ENCODE results near the gene CCDC7.

CCDC7 gene

DNA sequence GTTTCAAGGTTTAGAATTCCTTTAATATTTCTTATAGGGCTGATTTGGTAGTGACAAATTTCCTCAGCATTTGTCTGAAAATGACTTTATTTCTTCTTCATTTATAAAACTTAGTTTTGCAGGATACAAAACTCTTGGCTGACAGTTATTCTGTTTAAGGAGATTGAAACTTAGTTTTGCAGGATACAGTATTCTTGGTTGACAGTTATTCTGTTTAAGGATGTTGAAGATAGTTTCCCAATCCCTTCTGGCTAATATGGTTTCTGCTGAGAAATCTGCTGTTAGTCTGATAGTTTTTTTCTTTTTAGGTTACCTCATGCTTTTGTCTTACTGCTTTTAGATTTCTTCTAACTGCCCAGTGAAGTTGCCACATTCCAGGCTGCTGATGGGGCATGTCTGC lies 325.3 kb downstream of the CCDC7 start:
- Histone ChIP-seq H3K27me3 (no peaks in the 10 kb centered on the region), H3K36me3 (no peaks in the 10 kb centered on the region), H3K9me3 (no peaks in the 10 kb centered on the region), H3K4me3 (ENCODE audit: low read depth, low read length) (no peak overlapping the region), H3K4me1 (no peaks in the 10 kb centered on the region)
- no peak for DNase-seq
- TF ChIP-seq, protein P1, sequence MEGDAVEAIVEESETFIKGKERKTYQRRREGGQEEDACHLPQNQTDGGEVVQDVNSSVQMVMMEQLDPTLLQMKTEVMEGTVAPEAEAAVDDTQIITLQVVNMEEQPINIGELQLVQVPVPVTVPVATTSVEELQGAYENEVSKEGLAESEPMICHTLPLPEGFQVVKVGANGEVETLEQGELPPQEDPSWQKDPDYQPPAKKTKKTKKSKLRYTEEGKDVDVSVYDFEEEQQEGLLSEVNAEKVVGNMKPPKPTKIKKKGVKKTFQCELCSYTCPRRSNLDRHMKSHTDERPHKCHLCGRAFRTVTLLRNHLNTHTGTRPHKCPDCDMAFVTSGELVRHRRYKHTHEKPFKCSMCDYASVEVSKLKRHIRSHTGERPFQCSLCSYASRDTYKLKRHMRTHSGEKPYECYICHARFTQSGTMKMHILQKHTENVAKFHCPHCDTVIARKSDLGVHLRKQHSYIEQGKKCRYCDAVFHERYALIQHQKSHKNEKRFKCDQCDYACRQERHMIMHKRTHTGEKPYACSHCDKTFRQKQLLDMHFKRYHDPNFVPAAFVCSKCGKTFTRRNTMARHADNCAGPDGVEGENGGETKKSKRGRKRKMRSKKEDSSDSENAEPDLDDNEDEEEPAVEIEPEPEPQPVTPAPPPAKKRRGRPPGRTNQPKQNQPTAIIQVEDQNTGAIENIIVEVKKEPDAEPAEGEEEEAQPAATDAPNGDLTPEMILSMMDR (IDR thresholded peaks at IDR 0.05; ENCODE audit: low read depth, low read length) = no peak

DNA sequence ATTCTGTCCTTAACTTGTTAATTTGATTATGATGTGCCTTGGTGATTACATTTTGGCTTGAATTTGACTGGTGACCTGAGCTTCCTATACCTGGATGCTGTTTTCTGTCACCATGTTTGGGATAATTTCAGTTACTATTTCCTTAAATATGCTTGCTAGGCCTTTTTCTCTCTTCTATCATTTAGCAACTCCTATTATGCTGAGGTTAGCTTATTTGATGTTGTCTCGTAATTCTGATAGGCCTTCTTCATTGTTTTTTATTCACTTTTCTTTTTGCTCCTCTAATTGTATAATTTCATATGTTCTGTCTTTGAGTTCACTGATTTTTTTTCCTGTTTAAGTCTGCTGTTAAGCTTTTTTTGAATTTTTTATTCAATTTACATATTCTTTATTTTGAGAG lies 327.2 kb downstream of the CCDC7 start:
- no peaks in the 10 kb centered on the region for H3K4me1 ChIP-seq
- no peaks in the 10 kb centered on the region for H3K27me3 ChIP-seq
- TF ChIP-seq, protein P1 (IDR thresholded peaks at IDR 0.05; ENCODE audit: low read depth, low read length) = no peak
- no peak overlapping the region for H3K4me3 ChIP-seq (ENCODE audit: low read depth, low read length)
- no peaks in the 10 kb centered on the region for H3K9me3 ChIP-seq
- DNase-seq = no peak
- H3K36me3 ChIP-seq = no peaks in the 10 kb centered on the region

DNA sequence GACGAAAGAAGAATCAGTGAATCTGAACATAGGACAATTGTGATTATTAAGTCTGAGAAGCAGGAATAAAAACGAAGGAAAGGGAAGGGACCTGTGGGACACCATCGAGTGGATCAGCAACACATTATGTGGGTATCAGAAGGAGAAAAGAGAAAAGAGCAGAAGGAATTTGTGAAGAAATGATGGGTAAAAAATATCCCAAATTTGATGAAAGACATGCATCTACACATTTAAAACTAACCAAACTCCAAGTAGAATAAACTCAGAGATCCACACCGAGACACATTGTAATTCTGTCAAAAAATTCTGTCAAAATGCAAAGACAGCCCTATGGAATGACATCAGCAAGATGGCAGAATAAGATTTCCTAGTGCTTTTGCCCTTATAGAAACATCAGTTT lies 341.0 kb downstream of the CCDC7 start:
- no peak overlapping the region for H3K4me3 ChIP-seq (ENCODE audit: low read depth, low read length)
- no peaks in the 10 kb centered on the region for H3K36me3 ChIP-seq
- no peak for DNase-seq
- TF ChIP-seq, protein P1 (IDR thresholded peaks at IDR 0.05; ENCODE audit: low read depth, low read length) = no peak
- H3K4me1 ChIP-seq = no peaks in the 10 kb centered on the region
- no peaks in the 10 kb centered on the region; the same call in 1 of the 2 replicates for H3K27me3 ChIP-seq
- H3K9me3 ChIP-seq = no peaks in the 10 kb centered on the region

DNA sequence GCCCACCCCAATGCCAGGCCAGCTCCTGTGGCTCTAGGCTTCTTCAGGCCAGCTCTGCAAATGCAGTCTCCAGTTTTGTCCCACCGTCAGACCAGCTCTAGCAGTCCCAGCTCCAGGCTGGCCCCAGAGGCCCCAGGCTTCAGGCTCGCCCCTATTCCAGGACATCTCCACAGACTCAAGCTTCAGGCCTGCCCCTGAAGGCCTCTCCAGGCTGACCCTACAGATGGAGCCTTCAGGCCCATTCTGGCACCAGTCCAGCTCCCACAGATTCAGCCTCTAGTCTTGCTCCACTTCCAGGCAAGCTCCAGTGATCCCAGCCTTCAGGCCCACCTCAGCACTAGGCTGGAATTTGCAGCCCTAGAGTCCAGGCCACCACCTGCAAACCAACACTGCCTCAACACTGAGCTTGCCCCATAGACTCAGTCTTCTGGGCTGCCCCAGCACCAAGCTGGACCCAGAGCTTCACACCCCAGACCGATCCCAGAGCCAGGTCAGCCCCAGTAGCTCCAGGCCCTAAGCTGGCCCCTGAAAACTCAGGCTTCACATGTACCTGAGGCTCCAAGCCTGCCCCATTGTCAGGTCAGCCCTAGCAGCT lies 341.8 kb downstream of the CCDC7 start:
- Histone ChIP-seq H3K4me1 (no peaks in the 10 kb centered on the region), H3K9me3 (no peaks in the 10 kb centered on the region), H3K36me3 (no peaks in the 10 kb centered on the region), H3K27me3 (no peaks in the 10 kb centered on the region; the same call in 1 of the 2 replicates), H3K4me3 (ENCODE audit: low read depth, low read length) (no peak overlapping the region)
- DNase-seq = no peak
- TF ChIP-seq, protein P1 (IDR thresholded peaks at IDR 0.05; ENCODE audit: low read depth, low read length) = no peak

DNA sequence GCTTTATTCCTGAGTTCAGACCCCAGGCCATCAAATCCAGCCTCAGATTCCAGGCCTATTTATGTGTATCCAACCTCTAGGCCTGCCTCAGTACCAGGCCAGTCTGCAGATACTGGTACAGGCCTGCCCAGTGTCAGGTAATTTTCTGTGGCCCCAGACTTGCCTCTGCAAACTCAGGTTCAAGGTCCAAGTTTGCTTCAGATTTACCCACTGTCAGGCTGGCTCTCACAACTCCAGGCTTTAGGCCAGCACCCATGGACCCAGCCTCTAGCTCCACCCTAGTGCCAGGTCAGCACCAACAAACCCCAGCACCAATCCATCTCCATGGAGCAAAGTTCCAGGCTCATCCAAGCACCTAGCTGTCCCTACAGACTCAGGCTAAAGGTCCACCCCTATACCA lies 342.4 kb downstream of the CCDC7 start:
- TF ChIP-seq, protein P1 (IDR thresholded peaks at IDR 0.05; ENCODE audit: low read depth, low read length) = no peak

DNA sequence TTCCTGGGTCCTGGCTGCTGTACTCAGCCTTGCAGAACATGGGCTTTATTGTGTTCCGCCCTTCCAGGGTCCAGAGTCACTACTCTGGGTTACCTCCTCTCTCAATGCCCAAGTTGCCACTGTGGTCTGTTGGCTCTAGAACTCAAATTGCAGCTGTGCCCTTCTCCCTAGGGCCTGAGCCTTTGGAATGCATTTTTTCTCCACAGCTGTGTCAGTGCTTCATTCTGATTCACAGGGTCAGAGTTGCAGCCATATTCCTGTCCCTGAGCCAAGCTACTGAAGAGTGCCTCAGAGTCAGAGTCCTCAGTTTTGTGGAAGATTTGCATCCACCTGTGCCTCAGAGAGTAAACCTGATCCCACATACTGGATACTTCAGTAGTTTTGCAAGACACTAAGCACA lies 344.5 kb downstream of the CCDC7 start:
- H3K36me3 ChIP-seq = no peaks in the 10 kb centered on the region
- DNase-seq = no peak
- H3K4me1 ChIP-seq = no peaks in the 10 kb centered on the region
- no peak overlapping the region for H3K4me3 ChIP-seq (ENCODE audit: low read depth, low read length)
- TF ChIP-seq, protein P1 (IDR thresholded peaks at IDR 0.05; ENCODE audit: low read depth, low read length) = no peak
- H3K27me3 ChIP-seq = no peaks in the 10 kb centered on the region
- H3K9me3 ChIP-seq = no peaks in the 10 kb centered on the region

More for the DNA sequence above, 342.4 kb downstream of the CCDC7 start:
- no peaks in the 10 kb centered on the region; the same call in 1 of the 2 replicates for H3K27me3 ChIP-seq
- no peaks in the 10 kb centered on the region for H3K36me3 ChIP-seq
- H3K4me1 ChIP-seq = no peaks in the 10 kb centered on the region
- no peaks in the 10 kb centered on the region for H3K9me3 ChIP-seq
- no peak for DNase-seq
- no peak overlapping the region for H3K4me3 ChIP-seq (ENCODE audit: low read depth, low read length)

All from BE2C (cell line).